ENCODE measurements around the gene SMPD3. TPM values are rescaled to one million over a fixed set of nuclear protein-coding genes. Genes with fewer than 3 reads are reported as not detected.

The SMPD3 gene
- total RNA-seq, 1 experiment from 2014 or later, result 2.4 TPM

DNA sequence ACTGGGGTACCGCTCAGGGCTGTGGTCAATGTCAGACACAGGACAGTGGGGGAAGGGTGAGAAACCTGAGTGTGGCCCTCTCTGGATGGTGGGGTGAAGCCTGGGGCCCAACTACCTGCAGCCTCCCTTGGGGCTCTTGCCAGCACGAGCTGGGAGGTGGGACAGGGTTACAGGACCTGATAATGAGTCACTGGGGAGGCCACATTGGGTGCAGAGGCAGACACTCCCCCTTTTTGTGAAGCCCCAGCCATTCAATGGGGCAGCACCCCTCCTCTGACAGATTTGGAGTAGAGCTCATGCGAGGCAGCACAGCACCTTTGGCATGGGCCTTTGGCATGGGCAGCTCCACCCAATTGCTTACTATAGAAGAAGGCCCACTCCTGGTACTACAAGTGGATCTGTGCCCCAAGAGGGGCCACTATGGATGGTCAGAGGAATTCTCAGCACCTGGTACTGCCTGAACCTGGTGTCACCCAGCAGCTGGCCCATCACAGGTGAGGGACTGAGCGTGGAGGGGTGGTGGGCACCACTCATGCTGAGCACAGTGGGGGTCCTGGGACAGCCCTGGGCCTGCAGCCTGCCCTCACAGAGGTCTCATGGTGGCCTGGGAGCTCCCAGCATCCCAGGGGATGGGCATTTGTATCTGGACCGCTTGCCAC, 45.2 kb upstream of the SMPD3 start:
- H3K27ac Mint-ChIP-seq (ENCODE audit: unreplicated experiment), result no peak overlapping the region
- H3K27me3 Mint-ChIP-seq (ENCODE audit: insufficient read depth, unreplicated experiment), result no peaks in the 10 kb centered on the region
- Histone ChIP-seq H3K4me3 (ENCODE audit: low read depth, low read length) (no peak overlapping the region), H3K4me1 (no peaks in the 10 kb centered on the region), H3K27me3 (replicated peaks; ENCODE audit: control insufficient read depth, insufficient read depth, low read length) (no peaks in the 10 kb centered on the region), H3K9me3 (peaks cover 11% of the 10 kb centered on the region; the same call in 1 of the 2 replicates), H3K36me3 (ENCODE audit: control insufficient read depth, insufficient read depth, low read length) (no peaks in the 10 kb centered on the region)
- H3K9me3 Mint-ChIP-seq (ENCODE audit: unreplicated experiment), result peaks cover 10% of the 10 kb centered on the region
- H3K4me3 Mint-ChIP-seq (ENCODE audit: unreplicated experiment), result no peak overlapping the region
- BruUV-seq (replicated peaks), result no TSS peak
- no peak for DNase-seq
- ChIA-PET POLR2A (no interaction called here), CTCF (no interaction called here)
- peaks cover 6% of the 10 kb centered on the region for H3K36me3 Mint-ChIP-seq (ENCODE audit: insufficient read depth, unreplicated experiment)
- no peaks in the 10 kb centered on the region for H3K4me1 Mint-ChIP-seq (ENCODE audit: low read depth, unreplicated experiment)
- TF ChIP-seq, protein P1, sequence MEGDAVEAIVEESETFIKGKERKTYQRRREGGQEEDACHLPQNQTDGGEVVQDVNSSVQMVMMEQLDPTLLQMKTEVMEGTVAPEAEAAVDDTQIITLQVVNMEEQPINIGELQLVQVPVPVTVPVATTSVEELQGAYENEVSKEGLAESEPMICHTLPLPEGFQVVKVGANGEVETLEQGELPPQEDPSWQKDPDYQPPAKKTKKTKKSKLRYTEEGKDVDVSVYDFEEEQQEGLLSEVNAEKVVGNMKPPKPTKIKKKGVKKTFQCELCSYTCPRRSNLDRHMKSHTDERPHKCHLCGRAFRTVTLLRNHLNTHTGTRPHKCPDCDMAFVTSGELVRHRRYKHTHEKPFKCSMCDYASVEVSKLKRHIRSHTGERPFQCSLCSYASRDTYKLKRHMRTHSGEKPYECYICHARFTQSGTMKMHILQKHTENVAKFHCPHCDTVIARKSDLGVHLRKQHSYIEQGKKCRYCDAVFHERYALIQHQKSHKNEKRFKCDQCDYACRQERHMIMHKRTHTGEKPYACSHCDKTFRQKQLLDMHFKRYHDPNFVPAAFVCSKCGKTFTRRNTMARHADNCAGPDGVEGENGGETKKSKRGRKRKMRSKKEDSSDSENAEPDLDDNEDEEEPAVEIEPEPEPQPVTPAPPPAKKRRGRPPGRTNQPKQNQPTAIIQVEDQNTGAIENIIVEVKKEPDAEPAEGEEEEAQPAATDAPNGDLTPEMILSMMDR (IDR thresholded peaks at IDR 0.05; ENCODE audit: insufficient read depth in 1 of 2, low read depth in 1 of 2, low read length in 1 of 2, severe bottlenecking in 1 of 2, unreplicated experiment in 1 of 2), result no peak
- intact Hi-C loops (cut with micrococcal nuclease; ENCODE audit: unreplicated experiment), result no loop called here

DNA sequence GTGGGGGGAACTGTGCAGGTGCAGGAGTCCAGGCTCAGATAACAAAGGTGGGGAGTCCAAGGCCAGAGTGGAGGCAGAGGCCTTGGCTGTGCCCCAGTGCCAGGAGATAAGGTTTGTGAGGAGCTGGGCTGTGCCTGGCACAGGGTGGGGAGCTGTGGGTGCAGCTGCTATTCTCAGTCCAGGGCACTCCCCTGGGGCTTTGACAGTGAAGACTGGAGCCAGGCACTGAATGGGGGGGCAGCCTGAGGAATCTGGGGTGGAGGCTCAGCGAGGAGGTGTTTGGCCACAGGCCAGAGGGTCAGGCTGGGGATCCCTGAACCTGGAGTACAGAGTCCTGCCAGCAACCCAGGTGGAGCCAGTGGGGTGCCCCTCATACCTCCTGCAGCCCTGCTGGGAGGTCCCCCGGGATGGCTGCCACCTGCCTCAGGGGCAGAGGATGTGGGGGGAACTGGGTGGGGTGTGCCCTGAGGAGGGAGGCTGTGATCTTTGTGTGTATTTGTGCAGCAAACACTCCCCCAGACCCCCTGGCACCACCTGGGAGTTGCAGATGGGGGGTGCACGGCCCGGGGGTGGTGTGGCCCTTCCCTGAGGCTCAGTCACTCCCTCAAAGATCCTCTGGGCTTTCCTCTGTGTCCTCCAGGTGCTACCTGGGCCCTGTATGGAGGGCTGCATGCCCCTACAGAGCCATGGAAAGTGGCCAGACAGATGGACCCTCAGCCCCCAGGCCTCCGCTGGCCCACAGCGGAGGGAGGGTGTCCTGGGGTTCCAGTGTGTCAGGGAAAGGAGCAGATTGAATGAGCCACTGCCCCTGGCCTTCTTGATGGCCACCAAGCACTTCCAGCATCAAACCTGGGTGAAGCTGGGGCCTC, 44.5 kb upstream of the SMPD3 start:
- no TSS peak for BruUV-seq (replicated peaks)
- H3K27me3 Mint-ChIP-seq (ENCODE audit: insufficient read depth, unreplicated experiment), result no peaks in the 10 kb centered on the region
- H3K36me3 Mint-ChIP-seq (ENCODE audit: insufficient read depth, unreplicated experiment), result peaks cover 6% of the 10 kb centered on the region
- no peak for DNase-seq
- no peaks in the 10 kb centered on the region for H3K36me3 ChIP-seq (ENCODE audit: control insufficient read depth, insufficient read depth, low read length)
- intact Hi-C loops (cut with micrococcal nuclease; ENCODE audit: unreplicated experiment), result no loop called here
- TF ChIP-seq, protein P1 (IDR thresholded peaks at IDR 0.05; ENCODE audit: insufficient read depth in 1 of 2, low read depth in 1 of 2, low read length in 1 of 2, severe bottlenecking in 1 of 2, unreplicated experiment in 1 of 2), result no peak
- H3K4me1 ChIP-seq, result no peaks in the 10 kb centered on the region
- H3K27ac Mint-ChIP-seq (ENCODE audit: unreplicated experiment), result no peak overlapping the region
- H3K4me1 Mint-ChIP-seq (ENCODE audit: low read depth, unreplicated experiment), result no peaks in the 10 kb centered on the region
- H3K4me3 Mint-ChIP-seq (ENCODE audit: unreplicated experiment), result no peak overlapping the region
- no peaks in the 10 kb centered on the region for H3K27me3 ChIP-seq (replicated peaks; ENCODE audit: control insufficient read depth, insufficient read depth, low read length)
- peaks cover 10% of the 10 kb centered on the region for H3K9me3 Mint-ChIP-seq (ENCODE audit: unreplicated experiment)
- H3K4me3 ChIP-seq (ENCODE audit: low read depth, low read length), result no peak overlapping the region
- ChIA-PET POLR2A (no interaction called here), CTCF (no interaction called here)
- peaks cover 11% of the 10 kb centered on the region; the same call in 1 of the 2 replicates for H3K9me3 ChIP-seq

DNA sequence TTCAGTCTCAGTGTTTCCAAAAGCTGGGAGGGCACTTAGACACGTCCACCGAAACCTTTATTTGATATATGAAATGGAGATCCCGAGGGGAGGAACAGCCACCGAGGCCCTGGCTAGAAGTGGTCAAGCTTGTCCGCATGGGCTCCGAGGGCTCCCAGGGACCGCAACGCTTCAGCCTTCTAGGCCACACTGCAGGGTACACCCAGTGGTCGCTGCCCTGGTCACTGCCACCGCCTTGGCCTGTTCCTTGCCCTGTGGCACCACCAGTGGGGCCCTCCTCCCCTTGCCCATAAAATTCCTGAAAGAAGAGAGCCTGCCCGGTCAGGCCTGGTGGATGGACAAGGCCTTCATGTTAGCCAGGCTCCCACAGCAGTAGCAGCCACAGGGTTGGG, 43.8 kb upstream of the SMPD3 start:
- Histone ChIP-seq H3K4me1 (peaks cover 2% of the 10 kb centered on the region; the same call in 1 of the 2 replicates), H3K9me3 (peaks cover 11% of the 10 kb centered on the region; the same call in 1 of the 2 replicates), H3K36me3 (ENCODE audit: control insufficient read depth, insufficient read depth, low read length) (no peaks in the 10 kb centered on the region), H3K4me3 (ENCODE audit: low read depth, low read length) (no peak overlapping the region), H3K27me3 (replicated peaks; ENCODE audit: control insufficient read depth, insufficient read depth, low read length) (no peaks in the 10 kb centered on the region)
- peaks cover 2% of the 10 kb centered on the region for H3K4me1 Mint-ChIP-seq (ENCODE audit: low read depth, unreplicated experiment)
- TF ChIP-seq, protein P1 (IDR thresholded peaks at IDR 0.05; ENCODE audit: insufficient read depth in 1 of 2, low read depth in 1 of 2, low read length in 1 of 2, severe bottlenecking in 1 of 2, unreplicated experiment in 1 of 2), result no peak
- no peaks in the 10 kb centered on the region for H3K27me3 Mint-ChIP-seq (ENCODE audit: insufficient read depth, unreplicated experiment)
- DNase-seq, result no peak
- peaks cover 6% of the 10 kb centered on the region for H3K36me3 Mint-ChIP-seq (ENCODE audit: insufficient read depth, unreplicated experiment)
- intact Hi-C loops (cut with micrococcal nuclease; ENCODE audit: unreplicated experiment), result no loop called here
- no peak overlapping the region for H3K4me3 Mint-ChIP-seq (ENCODE audit: unreplicated experiment)
- no TSS peak for BruUV-seq (replicated peaks)
- ChIA-PET POLR2A (no interaction called here), CTCF (no interaction called here)
- peaks cover 10% of the 10 kb centered on the region for H3K9me3 Mint-ChIP-seq (ENCODE audit: unreplicated experiment)
- H3K27ac Mint-ChIP-seq (ENCODE audit: unreplicated experiment), result no peak overlapping the region

Data from Caco-2 (cell line).